ENCODE results near the gene ARHGAP40. TPM values are rescaled to one million over a fixed set of nuclear protein-coding genes. Genes with fewer than 3 reads are reported as not detected.
A peak's percentile ranks its signal among the peaks of the same experiment; 100 is the strongest.

ARHGAP40 gene
- polyA plus RNA-seq: 10 to 100 TPM; 27.9 to 53.3 TPM

DNA sequence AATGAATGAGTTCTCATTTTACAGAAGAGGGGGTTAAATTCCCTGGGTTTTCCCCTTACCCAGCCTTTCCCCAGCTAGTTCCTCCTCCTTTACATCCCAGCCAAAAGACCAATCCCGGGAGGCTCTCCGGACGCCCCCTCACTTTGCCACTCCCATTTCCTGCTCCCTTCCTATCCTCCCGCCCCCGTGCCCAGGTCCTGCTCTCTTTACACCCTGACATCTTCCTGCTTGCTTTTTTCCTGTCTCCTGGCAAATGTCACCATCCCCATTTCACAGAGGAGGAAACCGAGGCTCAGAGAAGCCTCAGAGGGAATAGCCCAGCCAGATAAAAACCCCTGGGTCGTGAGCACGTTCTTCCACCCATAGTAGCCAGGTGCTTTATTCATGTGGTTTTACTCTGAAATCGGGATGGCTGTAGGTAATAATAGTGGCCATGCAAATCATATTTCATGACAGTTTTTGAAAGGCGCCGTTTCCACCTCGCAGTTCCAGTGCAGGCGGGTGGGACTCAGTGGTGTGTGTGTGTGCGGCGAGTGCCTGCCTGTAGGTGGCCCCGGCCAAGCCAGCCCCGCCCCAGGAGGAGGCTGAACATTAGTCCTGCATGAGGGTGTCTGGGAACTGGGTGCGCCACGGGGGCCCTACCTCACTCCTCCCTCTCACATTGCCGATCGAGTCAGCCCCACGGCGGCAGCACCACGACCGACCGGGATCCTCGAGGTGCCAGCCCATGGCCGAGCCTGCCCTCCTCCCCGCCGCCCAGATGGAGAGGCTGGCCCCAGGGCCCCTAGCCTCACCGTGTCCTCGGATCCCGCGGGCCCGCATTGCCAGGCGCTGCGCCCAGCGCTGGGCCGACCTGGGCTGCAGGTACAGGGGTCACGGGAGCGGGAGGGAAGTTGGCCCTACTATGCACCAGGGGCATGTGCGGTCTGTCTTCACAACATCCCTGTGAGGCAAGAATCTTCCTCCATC lies at the start of gene ARHGAP40:
Gene ARHGAP40 (plus strand): TSS at position 594 of the 969 bp plus-strand sequence.
- H3K36me3 ChIP-seq (ENCODE audit: control insufficient read depth in 2 of 2, insufficient read depth in 2 of 2, low read length in 1 of 2): no peaks in the 10 kb centered on the region
- peaks cover 0 to 6% of the 10 kb centered on the region in 2 donors for H3K27me3 ChIP-seq (ENCODE audit: control insufficient read depth in 1 of 2, insufficient read depth in 2 of 2, low read length in 2 of 2)
- H3K27ac ChIP-seq (ENCODE audit: low read depth in 2 of 2, low read length in 1 of 2): peak within 1 kb of the TSS; percentile 30 to 36
- WGBS, 2 donors: 9% methylated on average over 42 of the region's 42 CpGs
- peaks cover 0 to 8% of the 10 kb centered on the region in 2 donors for H3K4me1 ChIP-seq (ENCODE audit: control insufficient read depth in 2 of 2, insufficient read depth in 2 of 2, low read length in 1 of 2)
- no peaks in the 10 kb centered on the region for H3K9me3 ChIP-seq (ENCODE audit: control insufficient read depth in 2 of 2, insufficient read depth in 1 of 2, low read depth in 1 of 2, low read length in 1 of 2)
- peak within 1 kb of the TSS; percentile 50 to 56 for H3K4me3 ChIP-seq (ENCODE audit: low read depth in 1 of 2, low read length in 2 of 2)

- Histone ChIP-seq H3K9me3 (ENCODE audit: control insufficient read depth in 2 of 2, insufficient read depth in 1 of 2, low read depth in 1 of 2, low read length in 1 of 2) (no peaks in the 10 kb centered on the region), H3K4me1 (ENCODE audit: control insufficient read depth in 2 of 2, insufficient read depth in 2 of 2, low read length in 1 of 2) (no peaks in the 10 kb centered on the region), H3K27ac (ENCODE audit: low read depth in 2 of 2, low read length in 1 of 2) (no peak overlapping the region), H3K27me3 (ENCODE audit: control insufficient read depth in 1 of 2, insufficient read depth in 2 of 2, low read length in 2 of 2) (no peaks in the 10 kb centered on the region), H3K4me3 (ENCODE audit: low read depth in 1 of 2, low read length in 2 of 2) (no peak overlapping the region), H3K36me3 (ENCODE audit: control insufficient read depth in 2 of 2, insufficient read depth in 2 of 2, low read length in 1 of 2) (peaks cover 6 to 8% of the 10 kb centered on the region in 2 donors)
- 94 to 99% methylated on average over 2 of the region's 2 CpGs for WGBS, 2 donors
Measured at GRCh38 chr20:38554986-38555385, 46.6 kb upstream of the ARHGAP40 start.

DNA sequence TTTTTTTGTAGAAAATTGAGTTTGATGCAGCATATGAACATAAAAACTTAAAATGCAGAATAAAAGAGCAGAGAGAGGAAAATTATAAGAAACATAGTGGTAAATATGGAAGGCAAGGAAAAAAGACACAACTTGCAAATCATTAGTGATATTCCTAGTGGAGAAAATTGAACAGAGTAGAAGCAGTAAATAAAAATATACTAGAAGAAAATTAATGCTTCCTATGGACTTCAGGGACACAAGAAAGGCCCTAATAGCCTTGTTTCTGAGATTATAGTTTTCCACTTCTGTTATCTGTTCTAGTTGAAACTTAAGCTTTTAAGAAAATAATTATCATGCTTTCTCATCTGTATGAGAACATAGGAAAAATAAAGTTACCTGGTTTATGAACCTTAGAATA lies 46.2 kb upstream of the ARHGAP40 start:
- Histone ChIP-seq H3K27me3 (ENCODE audit: control insufficient read depth in 1 of 2, insufficient read depth in 2 of 2, low read length in 2 of 2) (no peaks in the 10 kb centered on the region), H3K4me3 (ENCODE audit: low read depth in 1 of 2, low read length in 2 of 2) (no peak overlapping the region), H3K4me1 (ENCODE audit: control insufficient read depth in 2 of 2, insufficient read depth in 2 of 2, low read length in 1 of 2) (no peaks in the 10 kb centered on the region), H3K9me3 (ENCODE audit: control insufficient read depth in 2 of 2, insufficient read depth in 1 of 2, low read depth in 1 of 2, low read length in 1 of 2) (no peaks in the 10 kb centered on the region), H3K36me3 (ENCODE audit: control insufficient read depth in 2 of 2, insufficient read depth in 2 of 2, low read length in 1 of 2) (peaks cover 6 to 8% of the 10 kb centered on the region in 2 donors), H3K27ac (ENCODE audit: low read depth in 2 of 2, low read length in 1 of 2) (no peak overlapping the region)

GRCh38 chr20:38557174-38557573 lies 44.4 kb upstream of the ARHGAP40 start:
- no peaks in the 10 kb centered on the region for H3K4me1 ChIP-seq (ENCODE audit: control insufficient read depth in 2 of 2, insufficient read depth in 2 of 2, low read length in 1 of 2)
- no peak overlapping the region for H3K27ac ChIP-seq (ENCODE audit: low read depth in 2 of 2, low read length in 1 of 2)
- peaks cover 0 to 8% of the 10 kb centered on the region in 2 donors for H3K36me3 ChIP-seq (ENCODE audit: control insufficient read depth in 2 of 2, insufficient read depth in 2 of 2, low read length in 1 of 2)
- no peaks in the 10 kb centered on the region for H3K9me3 ChIP-seq (ENCODE audit: control insufficient read depth in 2 of 2, insufficient read depth in 1 of 2, low read depth in 1 of 2, low read length in 1 of 2)
- 97 to 100% methylated on average over 2 of the region's 2 CpGs for WGBS, 2 donors
- no peak overlapping the region for H3K4me3 ChIP-seq (ENCODE audit: low read depth in 1 of 2, low read length in 2 of 2)
- no peaks in the 10 kb centered on the region for H3K27me3 ChIP-seq (ENCODE audit: control insufficient read depth in 1 of 2, insufficient read depth in 2 of 2, low read length in 2 of 2)

GRCh38 chr20:38558596-38559360 lies 42.8 kb upstream of the ARHGAP40 start:
- no peaks in the 10 kb centered on the region for H3K27me3 ChIP-seq (ENCODE audit: control insufficient read depth in 1 of 2, insufficient read depth in 2 of 2, low read length in 2 of 2)
- no peak overlapping the region for H3K27ac ChIP-seq (ENCODE audit: low read depth in 2 of 2, low read length in 1 of 2)
- no peaks in the 10 kb centered on the region for H3K9me3 ChIP-seq (ENCODE audit: control insufficient read depth in 2 of 2, insufficient read depth in 1 of 2, low read depth in 1 of 2, low read length in 1 of 2)
- no peaks in the 10 kb centered on the region for H3K4me1 ChIP-seq (ENCODE audit: control insufficient read depth in 2 of 2, insufficient read depth in 2 of 2, low read length in 1 of 2)
- no peak overlapping the region for H3K4me3 ChIP-seq (ENCODE audit: low read depth in 1 of 2, low read length in 2 of 2)
- H3K36me3 ChIP-seq (ENCODE audit: control insufficient read depth in 2 of 2, insufficient read depth in 2 of 2, low read length in 1 of 2): peaks cover 0 to 4% of the 10 kb centered on the region in 2 donors
- 96% methylated on average over 3 of the region's 3 CpGs for WGBS, 2 donors

DNA sequence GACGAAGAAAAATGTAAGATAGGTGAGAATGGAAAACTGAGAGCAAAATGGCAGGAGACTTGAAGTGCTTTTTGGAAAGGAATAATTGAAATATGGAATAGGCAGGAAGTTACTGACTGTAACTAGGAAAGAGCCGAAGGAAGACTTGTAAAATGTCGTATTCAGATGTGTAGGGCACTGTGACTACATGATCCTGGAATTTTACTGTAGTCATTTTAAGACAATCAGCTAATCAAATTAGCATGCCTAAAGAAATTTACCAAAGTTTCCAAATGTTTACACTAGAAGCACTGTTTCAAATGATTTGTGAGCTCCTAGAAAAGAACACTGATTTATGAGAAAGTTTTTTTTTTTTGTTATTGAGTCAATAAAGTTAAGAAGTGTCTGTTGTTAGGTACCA lies 41.8 kb upstream of the ARHGAP40 start:
- no peak overlapping the region for H3K4me3 ChIP-seq (ENCODE audit: low read depth in 1 of 2, low read length in 2 of 2)
- no peaks in the 10 kb centered on the region for H3K27me3 ChIP-seq (ENCODE audit: control insufficient read depth in 1 of 2, insufficient read depth in 2 of 2, low read length in 2 of 2)
- H3K36me3 ChIP-seq (ENCODE audit: control insufficient read depth in 2 of 2, insufficient read depth in 2 of 2, low read length in 1 of 2): peaks cover 0 to 4% of the 10 kb centered on the region in 2 donors
- no peaks in the 10 kb centered on the region for H3K9me3 ChIP-seq (ENCODE audit: control insufficient read depth in 2 of 2, insufficient read depth in 1 of 2, low read depth in 1 of 2, low read length in 1 of 2)
- 93 to 96% methylated on average over 3 of the region's 3 CpGs for WGBS, 2 donors
- no peak overlapping the region for H3K27ac ChIP-seq (ENCODE audit: low read depth in 2 of 2, low read length in 1 of 2)
- no peaks in the 10 kb centered on the region for H3K4me1 ChIP-seq (ENCODE audit: control insufficient read depth in 2 of 2, insufficient read depth in 2 of 2, low read length in 1 of 2)

DNA sequence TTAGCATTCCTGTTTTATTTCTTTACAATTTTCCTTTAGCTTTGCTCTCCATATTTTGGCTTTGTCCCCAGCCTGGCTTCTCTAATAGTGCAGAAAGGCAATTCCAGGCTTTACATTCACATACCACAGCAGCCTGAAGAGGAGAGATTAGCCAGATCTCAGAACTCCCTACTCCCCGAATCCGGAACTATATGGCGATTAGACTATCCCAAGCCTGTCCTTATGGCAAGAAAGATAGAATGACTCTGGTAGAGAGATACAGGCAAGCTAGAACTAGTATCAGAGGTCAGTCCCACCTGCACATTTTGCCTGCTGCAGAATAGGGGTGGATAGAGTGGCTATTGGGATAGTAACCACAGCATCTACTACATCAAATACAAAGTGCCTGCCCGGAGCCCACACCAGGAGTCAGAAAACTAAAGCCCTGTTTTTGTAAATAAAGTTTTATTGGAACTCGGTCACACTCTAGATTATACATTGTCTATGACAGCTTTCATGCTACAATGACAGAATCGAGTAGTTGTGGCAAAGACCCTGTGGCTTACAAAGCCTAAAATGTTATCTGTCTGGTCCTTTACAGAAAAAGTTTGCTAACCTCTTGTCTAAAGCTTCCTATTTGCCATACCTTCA lies 37.7 kb upstream of the ARHGAP40 start:
- Histone ChIP-seq H3K27ac (ENCODE audit: low read depth in 2 of 2, low read length in 1 of 2) (no peak overlapping the region), H3K9me3 (ENCODE audit: control insufficient read depth in 2 of 2, insufficient read depth in 1 of 2, low read depth in 1 of 2, low read length in 1 of 2) (no peaks in the 10 kb centered on the region), H3K4me3 (ENCODE audit: low read depth in 1 of 2, low read length in 2 of 2) (no peak overlapping the region), H3K27me3 (ENCODE audit: control insufficient read depth in 1 of 2, insufficient read depth in 2 of 2, low read length in 2 of 2) (no peaks in the 10 kb centered on the region), H3K4me1 (ENCODE audit: control insufficient read depth in 2 of 2, insufficient read depth in 2 of 2, low read length in 1 of 2) (no peaks in the 10 kb centered on the region), H3K36me3 (ENCODE audit: control insufficient read depth in 2 of 2, insufficient read depth in 2 of 2, low read length in 1 of 2) (peaks cover 0 to 6% of the 10 kb centered on the region in 2 donors)
- WGBS, 2 donors: 96 to 97% methylated on average over 6 of the region's 6 CpGs

- Histone ChIP-seq H3K27ac (ENCODE audit: low read depth in 2 of 2, low read length in 1 of 2) (no peak overlapping the region), H3K9me3 (ENCODE audit: control insufficient read depth in 2 of 2, insufficient read depth in 1 of 2, low read depth in 1 of 2, low read length in 1 of 2) (no peaks in the 10 kb centered on the region), H3K4me3 (ENCODE audit: low read depth in 1 of 2, low read length in 2 of 2) (no peak overlapping the region), H3K36me3 (ENCODE audit: control insufficient read depth in 2 of 2, insufficient read depth in 2 of 2, low read length in 1 of 2) (peaks cover 4% of the 10 kb centered on the region in 2 donors), H3K4me1 (ENCODE audit: control insufficient read depth in 2 of 2, insufficient read depth in 2 of 2, low read length in 1 of 2) (no peaks in the 10 kb centered on the region), H3K27me3 (ENCODE audit: control insufficient read depth in 1 of 2, insufficient read depth in 2 of 2, low read length in 2 of 2) (no peaks in the 10 kb centered on the region)
- WGBS, 2 donors: 96 to 100% methylated on average over 1 of the region's 1 CpG
Measured at GRCh38 chr20:38564680-38565079, 36.9 kb upstream of the ARHGAP40 start.

- H3K27ac ChIP-seq (ENCODE audit: low read depth in 2 of 2, low read length in 1 of 2): no peak overlapping the region
- no peak overlapping the region for H3K4me3 ChIP-seq (ENCODE audit: low read depth in 1 of 2, low read length in 2 of 2)
- 80 to 83% methylated on average over 6 of the region's 6 CpGs for WGBS, 2 donors
- H3K4me1 ChIP-seq (ENCODE audit: control insufficient read depth in 2 of 2, insufficient read depth in 2 of 2, low read length in 1 of 2): no peaks in the 10 kb centered on the region
- H3K9me3 ChIP-seq (ENCODE audit: control insufficient read depth in 2 of 2, insufficient read depth in 1 of 2, low read depth in 1 of 2, low read length in 1 of 2): no peaks in the 10 kb centered on the region
- H3K36me3 ChIP-seq (ENCODE audit: control insufficient read depth in 2 of 2, insufficient read depth in 2 of 2, low read length in 1 of 2): peaks cover 7 to 8% of the 10 kb centered on the region in 2 donors
- no peaks in the 10 kb centered on the region for H3K27me3 ChIP-seq (ENCODE audit: control insufficient read depth in 1 of 2, insufficient read depth in 2 of 2, low read length in 2 of 2)
Measured at GRCh38 chr20:38566036-38566598, 35.5 kb upstream of the ARHGAP40 start.

Measured in esophagus (tissue), 2 donors.